Measurements from ENCODE around the gene TMEM151B.
"Not testable (repeated sequence)": the region's sequence is repeated elsewhere in the genome, so short reads cannot be mapped to it uniquely, and the experiment has no call there.

Gene TMEM151B

GRCh38 chr6:44339763-44340625, 69.7 kb downstream of the TMEM151B start:
- Histone ChIP-seq H3K27ac (no peak overlapping the region), H3K36me3 (no peaks in the 10 kb centered on the region), H3K9me3 (ENCODE audit: severe bottlenecking) (no peaks in the 10 kb centered on the region), H3K27me3 (ENCODE audit: insufficient read depth, low read depth, severe bottlenecking) (no peaks in the 10 kb centered on the region), H3K4me3 (ENCODE audit: low read depth, low read length) (no peak overlapping the region)
- DNase-seq, result no peak
- TF ChIP-seq, protein P1, sequence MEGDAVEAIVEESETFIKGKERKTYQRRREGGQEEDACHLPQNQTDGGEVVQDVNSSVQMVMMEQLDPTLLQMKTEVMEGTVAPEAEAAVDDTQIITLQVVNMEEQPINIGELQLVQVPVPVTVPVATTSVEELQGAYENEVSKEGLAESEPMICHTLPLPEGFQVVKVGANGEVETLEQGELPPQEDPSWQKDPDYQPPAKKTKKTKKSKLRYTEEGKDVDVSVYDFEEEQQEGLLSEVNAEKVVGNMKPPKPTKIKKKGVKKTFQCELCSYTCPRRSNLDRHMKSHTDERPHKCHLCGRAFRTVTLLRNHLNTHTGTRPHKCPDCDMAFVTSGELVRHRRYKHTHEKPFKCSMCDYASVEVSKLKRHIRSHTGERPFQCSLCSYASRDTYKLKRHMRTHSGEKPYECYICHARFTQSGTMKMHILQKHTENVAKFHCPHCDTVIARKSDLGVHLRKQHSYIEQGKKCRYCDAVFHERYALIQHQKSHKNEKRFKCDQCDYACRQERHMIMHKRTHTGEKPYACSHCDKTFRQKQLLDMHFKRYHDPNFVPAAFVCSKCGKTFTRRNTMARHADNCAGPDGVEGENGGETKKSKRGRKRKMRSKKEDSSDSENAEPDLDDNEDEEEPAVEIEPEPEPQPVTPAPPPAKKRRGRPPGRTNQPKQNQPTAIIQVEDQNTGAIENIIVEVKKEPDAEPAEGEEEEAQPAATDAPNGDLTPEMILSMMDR (IDR thresholded peaks at IDR 0.05; ENCODE audit: low read depth, low read length), result no peak

- no peak for DNase-seq
- TF ChIP-seq, protein P1 (IDR thresholded peaks at IDR 0.05; ENCODE audit: low read depth, low read length), result no peak
- Histone ChIP-seq H3K4me3 (ENCODE audit: low read depth, low read length) (no peak overlapping the region), H3K27ac (no peak overlapping the region), H3K9me3 (ENCODE audit: severe bottlenecking) (no peaks in the 10 kb centered on the region), H3K36me3 (no peaks in the 10 kb centered on the region), H3K27me3 (ENCODE audit: insufficient read depth, low read depth, severe bottlenecking) (no peaks in the 10 kb centered on the region)
Measured at GRCh38 chr6:44341095-44341890, 71.0 kb downstream of the TMEM151B start.

- TF ChIP-seq, protein P1 (IDR thresholded peaks at IDR 0.05; ENCODE audit: low read depth, low read length), result no peak
- Histone ChIP-seq H3K4me3 (ENCODE audit: low read depth, low read length) (no peak overlapping the region), H3K27me3 (ENCODE audit: insufficient read depth, low read depth, severe bottlenecking) (no peaks in the 10 kb centered on the region), H3K36me3 (no peaks in the 10 kb centered on the region), H3K27ac (no peak overlapping the region), H3K9me3 (ENCODE audit: severe bottlenecking) (no peaks in the 10 kb centered on the region)
- no peak for DNase-seq
Measured at GRCh38 chr6:44342052-44342451, 71.8 kb downstream of the TMEM151B start.

GRCh38 chr6:44342489-44342888, 72.2 kb downstream of the TMEM151B start, which contains the start of gene SPATS1:
SPATS1 (plus strand) TSS chr6:44342650; CDS start chr6:44343096, 446 bp downstream.
- Histone ChIP-seq H3K4me3 (ENCODE audit: low read depth, low read length) (no peak within 1 kb of the TSS), H3K9me3 (ENCODE audit: severe bottlenecking) (no peaks in the 10 kb centered on the region), H3K36me3 (no peaks in the 10 kb centered on the region), H3K27ac (no peak within 1 kb of the TSS), H3K27me3 (ENCODE audit: insufficient read depth, low read depth, severe bottlenecking) (no peaks in the 10 kb centered on the region)
- DNase-seq, result no peak
- TF ChIP-seq, protein P1 (IDR thresholded peaks at IDR 0.05; ENCODE audit: low read depth, low read length), result no peak

GRCh38 chr6:44346818-44347217, 76.6 kb downstream of the TMEM151B start:
- not testable (repeated sequence) for H3K4me3 ChIP-seq (ENCODE audit: low read depth, low read length); H3K36me3 ChIP-seq; DNase-seq; H3K9me3 ChIP-seq (ENCODE audit: severe bottlenecking); H3K27me3 ChIP-seq (ENCODE audit: insufficient read depth, low read depth, severe bottlenecking); H3K27ac ChIP-seq
